NCI-H748 (cell line): ENCODE measurements around the gene ZFYVE9.
"Not testable (repeated sequence)": the region's sequence is repeated elsewhere in the genome, so short reads cannot be mapped to it uniquely, and the experiment has no call there.

Experiments used
- DNase-seq: peaks from one replicate; lab custom pipeline; 2025; ENCODE audit not compliant: unreplicated experiment; lab: John Stamatoyannopoulos, UW

Gene ZFYVE9

GRCh38 chr1:52191395-52191965 lies 49.6 kb downstream of the ZFYVE9 start:
- no peak for DNase-seq

- DNase-seq = no peak
Measured at GRCh38 chr1:52192024-52192423, 50.1 kb downstream of the ZFYVE9 start.

DNA sequence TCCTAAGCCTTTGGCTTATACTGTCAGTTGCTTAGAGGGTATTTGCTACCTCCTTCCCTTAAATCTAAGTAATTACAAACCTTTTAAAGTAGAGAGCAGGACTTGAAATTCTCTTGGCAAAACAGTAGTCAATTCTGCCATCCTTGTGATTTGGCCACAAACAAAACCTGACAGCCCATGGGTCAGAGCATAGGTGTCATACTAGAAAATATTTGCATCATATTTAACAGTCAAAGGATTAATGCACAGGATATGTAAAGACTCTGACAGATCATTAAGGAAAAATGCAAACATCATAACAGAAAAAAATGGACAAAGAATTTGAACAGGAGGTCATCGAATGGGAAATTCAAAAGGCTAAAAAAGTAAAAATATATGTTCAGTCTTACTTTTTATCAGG lies 50.5 kb downstream of the ZFYVE9 start:
- DNase-seq = no peak

GRCh38 chr1:52193985-52194384 lies 52.1 kb downstream of the ZFYVE9 start:
- DNase-seq = no peak

- no peak for DNase-seq
Measured at GRCh38 chr1:52195161-52195560, 53.3 kb downstream of the ZFYVE9 start.

GRCh38 chr1:52203935-52204625 lies 62.2 kb downstream of the ZFYVE9 start:
- no peak for DNase-seq

DNA sequence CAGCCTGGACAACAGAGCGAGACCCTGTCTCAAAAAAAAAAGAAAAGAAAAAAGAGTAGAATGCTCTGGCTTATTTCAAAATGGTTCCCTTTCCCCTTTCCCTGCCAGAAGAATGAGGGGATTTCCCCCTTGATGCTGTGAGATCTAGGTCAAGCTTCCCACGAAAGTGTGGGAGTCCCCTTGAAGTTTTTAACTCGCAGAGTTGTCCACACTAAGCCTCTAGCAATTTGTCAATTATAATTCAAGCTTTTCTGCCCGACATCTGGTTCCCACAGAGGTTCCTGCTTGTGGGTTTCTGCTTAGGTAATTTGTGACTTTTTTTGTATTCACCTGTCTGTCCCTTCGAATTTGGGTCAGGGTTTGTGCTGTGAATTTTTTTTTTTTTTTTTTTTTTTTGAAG lies 62.8 kb downstream of the ZFYVE9 start:
- DNase-seq = no peak

- DNase-seq = not testable (repeated sequence)
Measured at GRCh38 chr1:52206686-52207085, 64.8 kb downstream of the ZFYVE9 start.

- no peak for DNase-seq
Measured at GRCh38 chr1:52209429-52209828, 67.5 kb downstream of the ZFYVE9 start.

GRCh38 chr1:52210044-52210443 lies 68.2 kb downstream of the ZFYVE9 start:
- DNase-seq = no peak

- DNase-seq = no peak
Measured at GRCh38 chr1:52216907-52217458, 75.1 kb downstream of the ZFYVE9 start.

- DNase-seq = no peak
Measured at GRCh38 chr1:52225174-52225573, 83.3 kb downstream of the ZFYVE9 start.

DNA sequence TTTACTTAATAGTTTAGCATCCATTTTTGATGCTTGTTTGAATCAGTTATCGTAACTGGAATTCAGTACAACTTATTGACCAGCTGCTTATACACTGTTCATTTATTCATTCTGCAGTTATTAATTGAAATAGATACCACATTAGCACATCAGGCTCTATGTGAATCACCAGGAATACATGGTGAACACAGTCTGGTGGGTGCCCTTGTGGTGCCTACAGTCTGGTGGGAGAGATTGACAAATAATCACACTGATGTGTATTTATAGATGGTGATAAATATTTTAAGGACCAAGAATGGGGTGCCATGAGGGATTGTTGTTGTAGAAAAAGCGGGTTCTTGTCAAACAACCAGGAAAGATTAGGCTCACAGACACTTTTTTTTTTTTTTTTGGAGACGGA lies 87.6 kb downstream of the ZFYVE9 start:
- DNase-seq = no peak

- no peak for DNase-seq
Measured at GRCh38 chr1:52233463-52233862, 91.6 kb downstream of the ZFYVE9 start.

DNA sequence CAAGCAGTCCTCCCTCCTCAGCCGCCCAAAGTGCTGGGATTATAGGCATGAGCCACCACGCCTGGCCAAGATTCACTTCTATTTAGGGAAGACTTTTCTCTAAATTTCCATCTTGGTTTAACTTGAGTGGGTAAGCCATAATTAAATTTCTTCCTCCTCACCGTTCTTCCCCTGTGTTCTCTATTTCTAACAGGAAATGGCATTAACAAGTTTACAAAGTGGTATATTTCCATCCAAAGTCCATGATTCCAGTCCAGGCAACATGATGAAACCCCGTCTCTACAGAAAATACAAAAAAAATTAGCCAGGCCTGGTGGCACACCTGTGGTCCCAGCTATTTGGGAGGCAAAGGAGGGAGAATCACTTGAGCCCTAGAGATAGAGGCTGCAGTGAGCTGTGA lies 92.1 kb downstream of the ZFYVE9 start:
- no peak for DNase-seq

DNA sequence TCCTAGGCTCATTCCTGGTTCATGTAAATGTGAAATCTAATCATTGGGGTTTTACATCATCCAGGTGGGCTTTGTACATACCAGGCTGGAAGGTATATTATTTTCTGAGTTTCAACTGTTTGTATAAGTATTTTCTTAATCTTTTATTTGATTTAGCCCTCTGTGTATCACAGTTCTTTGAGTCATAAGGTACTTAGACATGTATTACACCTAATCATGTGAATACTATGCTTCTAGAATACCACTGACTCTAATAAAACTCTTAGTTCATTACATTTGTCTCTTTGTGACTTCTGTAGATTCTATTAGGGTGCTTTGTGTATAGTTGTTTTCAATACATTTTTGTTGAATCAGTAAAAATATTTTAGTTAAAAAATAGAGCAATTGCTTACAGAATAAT lies 92.8 kb downstream of the ZFYVE9 start:
- no peak for DNase-seq

DNA sequence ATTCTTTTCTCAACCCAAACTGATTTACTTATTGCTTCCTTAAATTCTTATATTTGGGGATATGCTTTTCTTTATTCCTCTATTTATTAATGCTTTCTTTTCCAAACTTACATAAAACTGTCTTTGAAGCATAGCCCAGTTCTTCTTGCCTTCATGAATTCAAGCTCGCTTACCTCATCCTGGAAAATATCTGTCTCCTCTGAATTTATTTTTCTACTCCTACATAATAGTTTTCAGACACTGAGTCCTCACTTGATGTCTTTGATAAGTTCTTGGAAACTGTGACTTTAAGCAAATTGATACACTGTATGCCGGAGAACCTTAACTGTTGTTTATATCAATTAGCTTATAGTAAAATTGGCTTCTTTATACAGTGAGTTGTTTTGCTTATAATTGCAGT lies 93.8 kb downstream of the ZFYVE9 start:
- DNase-seq = no peak

DNA sequence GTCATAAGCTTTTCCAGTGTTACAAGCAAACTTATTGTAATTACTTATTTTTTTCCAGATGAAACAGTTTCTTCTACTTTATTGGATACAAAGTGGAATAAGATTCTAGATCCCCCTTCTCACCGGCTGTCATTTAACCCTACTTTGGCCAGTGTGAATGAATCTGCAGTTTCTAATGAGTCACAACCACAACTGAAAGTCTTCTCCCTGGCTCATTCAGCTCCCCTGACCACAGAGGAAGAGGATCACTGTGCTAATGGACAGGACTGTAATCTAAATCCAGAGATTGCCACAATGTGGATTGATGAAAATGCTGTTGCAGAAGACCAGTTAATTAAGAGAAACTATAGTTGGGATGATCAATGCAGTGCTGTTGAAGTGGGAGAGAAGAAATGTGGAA lies 95.5 kb downstream of the ZFYVE9 start:
- no peak for DNase-seq

DNA sequence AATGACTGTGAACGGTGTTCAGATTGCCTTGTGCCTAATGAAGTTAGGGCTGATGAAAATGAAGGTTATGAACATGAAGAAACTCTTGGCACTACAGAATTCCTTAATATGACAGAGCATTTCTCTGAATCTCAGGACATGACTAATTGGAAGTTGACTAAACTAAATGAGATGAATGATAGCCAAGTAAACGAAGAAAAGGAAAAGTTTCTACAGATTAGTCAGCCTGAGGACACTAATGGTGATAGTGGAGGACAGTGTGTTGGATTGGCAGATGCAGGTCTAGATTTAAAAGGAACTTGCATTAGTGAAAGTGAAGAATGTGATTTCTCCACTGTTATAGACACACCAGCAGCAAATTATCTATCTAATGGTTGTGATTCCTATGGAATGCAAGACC lies 96.6 kb downstream of the ZFYVE9 start:
- DNase-seq = no peak

- no peak for DNase-seq
Measured at GRCh38 chr1:52238887-52239707, 97.2 kb downstream of the ZFYVE9 start.

GRCh38 chr1:52239708-52240001 lies 97.8 kb downstream of the ZFYVE9 start:
- DNase-seq = no peak

- no peak for DNase-seq
Measured at GRCh38 chr1:52240592-52241210, 98.8 kb downstream of the ZFYVE9 start.
